RWPE2 (cell line): ENCODE data around the gene FAM236D.
"Not testable (repeated sequence)": the region's sequence is repeated elsewhere in the genome, so short reads cannot be mapped to it uniquely, and the experiment has no call there.

Source experiments
- ATAC-seq: fragments of 200-7000 bp; cut with Tn5 transposase; 3 replicates; pipeline ENCODE4 v1.9.1; 2021; ENCODE audit warnings: low read depth
- DNase-seq: peaks from one replicate; pipeline ENCODE4 v3.0.0-alpha.2; 2020; ENCODE audit warnings: low spot score
- H3K27ac ChIP-seq: fragments of 450-650 bp; 2 replicates; pipeline ENCODE4 v1.5.1; 2017; ENCODE audit warnings: mild to moderate bottlenecking; ENCODE audit not compliant: poor library complexity, severe bottlenecking
- H3K27me3 ChIP-seq: fragments of 250-450 bp; sonication (Bioruptor Pico); 2 replicates; pipeline ENCODE4 v1.5.1; 2021; ENCODE audit warnings: mild to moderate bottlenecking, moderate library complexity; ENCODE audit not compliant: insufficient read depth, poor library complexity, severe bottlenecking
- H3K36me3 ChIP-seq: fragments of 250-450 bp; sonication (Bioruptor Pico); 2 replicates; pipeline ENCODE4 v1.5.1; 2020; ENCODE audit warnings: low read depth, mild to moderate bottlenecking, moderate library complexity
- H3K4me1 ChIP-seq: fragments of 250-450 bp; sonication (Bioruptor Pico); 2 replicates; pipeline ENCODE4 v1.5.1; 2021; ENCODE audit warnings: mild to moderate bottlenecking, moderate library complexity; ENCODE audit not compliant: insufficient read depth, poor library complexity, severe bottlenecking
- H3K4me3 ChIP-seq: fragments of 250-450 bp; sonication (Bioruptor Pico); 2 replicates; pipeline ENCODE4 v1.5.1; 2021; ENCODE audit warnings: mild to moderate bottlenecking, moderate library complexity; ENCODE audit not compliant: severe bottlenecking
- H3K9me3 ChIP-seq: fragments of 250-450 bp; sonication (Bioruptor Pico); 2 replicates; pipeline ENCODE4 v1.5.1; 2021; ENCODE audit warnings: mild to moderate bottlenecking, moderate library complexity; ENCODE audit not compliant: severe bottlenecking

Gene FAM236D

GRCh38 chrX:72760454-72760853 lies 47.6 kb downstream of the FAM236D start:
- not testable (repeated sequence) for H3K27ac ChIP-seq, H3K9me3 ChIP-seq, H3K4me3 ChIP-seq, H3K36me3 ChIP-seq, H3K4me1 ChIP-seq, ATAC-seq, DNase-seq, H3K27me3 ChIP-seq
